HepG2 (cell line): ENCODE measurements around the gene SDK2. TPM values are rescaled to one million over a fixed set of nuclear protein-coding genes. Genes with fewer than 3 reads are reported as not detected.

Experiments
- ATAC-seq: fragments of 200-7000 bp; cut with Tn5 transposase; 3 replicates; pipeline ENCODE4 v1.9.1; 2020; ENCODE audit warnings: mild to moderate bottlenecking, moderate library complexity
- BruUV-seq: library from RNA; stranded (reverse); fragments of 400-500 nt; replicated peaks from 2 replicates; lab custom pipeline; 2021; lab: Mats Ljungman, UMichigan
- CTCF ChIA-PET: fragments of 300-600 bp; formaldehyde crosslinking; extraction: SDS; loops from one replicate; lab custom pipeline; 2021; ENCODE audit warnings: low total read pairs, inconsistent platforms, low intra/inter-chr PET ratio; lab: Yijun Ruan, JAX
- POLR2A ChIA-PET: fragments of 350-600 bp; sonication (Branson Sonifier 250); formaldehyde crosslinking; loops from one replicate; lab custom pipeline; 2020; ENCODE audit warnings: antibody characterized with exemption, inconsistent platforms; lab: Yijun Ruan, JAX
- DNase-seq: peaks from one replicate; pipeline ENCODE4 v3.0.0-alpha.2; 2015; ENCODE audit warnings: low spot score
- FAIRE-seq: peaks from 3 replicates; lab custom pipeline; 2011; peaks lifted over from hg19 to GRCh38; lab: Jason Lieb, UNC
- H2AFZ ChIP-seq: one replicate; pipeline ENCODE4 v1.6.1; 2011; ENCODE audit warnings: low read length, inconsistent platforms
- H3K27ac ChIP-seq: fragments of 300-600 bp; 3 replicates; pipeline ENCODE4 v1.8.0; 2011; ENCODE audit warnings: mixed run types, mild to moderate bottlenecking, mixed read lengths, low read length, inconsistent platforms; ENCODE audit not compliant: insufficient read depth; ENCODE audit errors: extremely low read length
- H3K27me3 ChIP-seq, 2 experiments: fragments of 200-600 bp in 1 of 2; 2 replicates in 1 of 2; 3 replicates in 1 of 2; pipeline versions ENCODE4 v1.6.0 to v1.8.0; 2011; ENCODE audit warnings: low read length in 2 of 2, mild to moderate bottlenecking in 2 of 2, moderate library complexity in 2 of 2, inconsistent platforms in 1 of 2; ENCODE audit not compliant: insufficient read depth in 2 of 2, control insufficient read depth in 1 of 2
- H3K36me3 ChIP-seq, 2 experiments: fragments of 200-600 bp in 1 of 2; replicated peaks in 1 of 2; 2 replicates in 1 of 2; 3 replicates in 1 of 2; pipeline versions ENCODE4 v1.5.1 to v1.8.0; 2011; ENCODE audit warnings: low read length in 2 of 2, inconsistent platforms in 1 of 2; ENCODE audit not compliant: insufficient read depth in 2 of 2, control insufficient read depth in 1 of 2
- H3K4me1 ChIP-seq: 2 replicates; pipeline ENCODE4 v1.5.1; 2012; ENCODE audit warnings: low read length, inconsistent platforms; ENCODE audit not compliant: insufficient read depth
- H3K4me2 ChIP-seq: 2 replicates; pipeline ENCODE4 v1.6.0; 2011; ENCODE audit warnings: low read depth, low read length, inconsistent platforms
- H3K4me3 ChIP-seq, 3 experiments: fragments of 200-600 bp in 1 of 3; sonication (generic), shearing (Covaris generic) in 1 of 3; replicated peaks in 1 of 3; 2 replicates each; pipeline ENCODE4 v1.5.1; 2011 to 2016; ENCODE audit warnings: low read length in 3 of 3, inconsistent platforms in 2 of 3, low read depth in 2 of 3, mild to moderate bottlenecking in 2 of 3, control low read depth in 1 of 3, mixed read lengths in 1 of 3; ENCODE audit not compliant: insufficient read depth in 1 of 3
- H3K79me2 ChIP-seq: one replicate; pipeline ENCODE4 v1.6.1; 2011; ENCODE audit warnings: low read length, inconsistent platforms; ENCODE audit not compliant: insufficient read depth
- H3K9ac ChIP-seq: 2 replicates; pipeline ENCODE4 v1.6.0; 2011; ENCODE audit warnings: mild to moderate bottlenecking, low read depth, low read length, inconsistent platforms; ENCODE audit not compliant: insufficient read depth
- H3K9me3 ChIP-seq: 2 replicates; pipeline ENCODE4 v1.5.1; 2012; ENCODE audit warnings: mild to moderate bottlenecking, low read length
- H4K20me1 ChIP-seq: 2 replicates; pipeline ENCODE4 v1.6.0; 2011; ENCODE audit warnings: inconsistent platforms, mild to moderate bottlenecking, low read length, moderate library complexity; ENCODE audit not compliant: insufficient read depth
- DNMT1 ChIP-seq: sonication (generic); formaldehyde crosslinking; IDR thresholded peaks from 2 replicates; pipeline ENCODE4 v1.5.1; 2020; ENCODE audit warnings: mild to moderate bottlenecking, missing genetic modification reagents
- DR1 ChIP-seq: sonication (generic); formaldehyde crosslinking; IDR thresholded peaks from 2 replicates; pipeline ENCODE4 v1.8.0; 2021; ENCODE audit warnings: mild to moderate bottlenecking, missing genetic modification reagents, inconsistent platforms
- GZF1 ChIP-seq: sonication (generic); formaldehyde crosslinking; IDR thresholded peaks from 2 replicates; pipeline ENCODE4 v1.5.1; 2020; ENCODE audit warnings: mild to moderate bottlenecking, missing genetic modification reagents
- NFATC3 ChIP-seq: sonication (generic); formaldehyde crosslinking; IDR thresholded peaks from 2 replicates; pipeline ENCODE4 v1.5.1; 2020; ENCODE audit warnings: mild to moderate bottlenecking, missing genetic modification reagents
- NPAS2 ChIP-seq: sonication (generic); formaldehyde crosslinking; IDR thresholded peaks from 2 replicates; pipeline ENCODE4 v1.8.0; 2022; ENCODE audit warnings: mild to moderate bottlenecking, missing genetic modification reagents, borderline replicate concordance
- PCBP1 ChIP-seq: fragments of 200-400 bp; formaldehyde crosslinking; IDR thresholded peaks from 2 replicates; pipeline ENCODE4 v1.6.1; 2017; ENCODE audit warnings: mild to moderate bottlenecking, low read depth, low read length, borderline replicate concordance
- PHF21A ChIP-seq: sonication (generic); formaldehyde crosslinking; IDR thresholded peaks from 2 replicates; pipeline ENCODE4 v1.5.0; 2020; ENCODE audit warnings: mild to moderate bottlenecking, missing genetic modification reagents
- ZFYVE20 ChIP-seq: sonication (generic); formaldehyde crosslinking; IDR thresholded peaks from 2 replicates; pipeline ENCODE4 v1.8.0; 2023; ENCODE audit warnings: low read depth, mild to moderate bottlenecking, moderate library complexity, missing genetic modification reagents, borderline replicate concordance
- ZNF282 ChIP-seq: fragments of 450-650 bp; IDR thresholded peaks from 2 replicates; pipeline ENCODE4 v1.6.1; 2018; ENCODE audit not compliant: partially characterized antibody
- ZNF296 ChIP-seq: sonication (generic); formaldehyde crosslinking; conservative IDR thresholded peaks from 2 replicates; pipeline ENCODE4 v1.5.0; 2020; ENCODE audit warnings: mild to moderate bottlenecking, missing genetic modification reagents
- ZNF564 ChIP-seq: sonication (generic); formaldehyde crosslinking; IDR thresholded peaks from 2 replicates; pipeline ENCODE4 v1.8.1; 2023; ENCODE audit warnings: mild to moderate bottlenecking, missing genetic modification reagents
- WGBS: methylation state at CpG from one replicate; pipeline ENCODE4 v1.1.6; 2017; ENCODE audit warnings: low lambda C conversion rate; 5-methylcytosine and 5-hydroxymethylcytosine counted together
- in situ Hi-C: cut with HindIII; loops from 2 replicates; pipeline ENCODE4 v1.10.0; 2017; ENCODE audit warnings: low pct_unique_long_range_greater_than_20kb; ENCODE audit not compliant: extremely low pct_ligation_motif_present
- intact Hi-C: fragments of 100-400 bp; cut with micrococcal nuclease; formaldehyde crosslinking; loops from one replicate; pipeline ENCODE4 v1.10.0; 2022; ENCODE audit not compliant: unreplicated experiment
- polyA plus RNA-seq, 8 experiments: library from polyadenylated mRNA; depleted of rRNA in 3 of 8; stranded (reverse) in 7 of 8; unstranded in 1 of 8; fragments of >200 nt; fragmentation: Illumina TruSeq in 4 of 8; extraction: Trizol in 4 of 8; gene quantifications; 2 replicates each; pipeline versions ENCODE4 v1.2.1 to v1.2.3, GENCODE V29; 2011 to 2016; ENCODE audit warnings: low read depth in 4 of 8, missing spikeins in 1 of 8, mixed read lengths in 1 of 8; ENCODE audit not compliant: insufficient read depth in 1 of 8
- total RNA-seq, 5 experiments: library from RNA; depleted of rRNA; stranded (reverse); fragments of >200 nt; fragmentation: Illumina TruSeq; extraction: Trizol; gene quantifications; 2 replicates each; pipeline ENCODE4 v1.2.3, GENCODE V29; 2016; ENCODE audit warnings: low read depth in 1 of 5
- TF ChIP-seq, protein P1 (sequence below): sonication (generic); formaldehyde crosslinking; IDR thresholded peaks from 2 replicates; pipeline ENCODE4 v1.5.0; 2020; ENCODE audit warnings: mild to moderate bottlenecking, missing genetic modification reagents
- TF ChIP-seq, protein P2 (sequence below): IDR thresholded peaks from 2 replicates; pipeline ENCODE4 v1.6.1; 2016; ENCODE audit warnings: mild to moderate bottlenecking
- TF ChIP-seq, protein P3 (sequence below), 2 experiments: IDR thresholded peaks; 2 replicates each; pipeline ENCODE4 v1.6.1; 2011 to 2012; ENCODE audit warnings: low read length in 2 of 2, borderline replicate concordance in 1 of 2, low read depth in 1 of 2, mild to moderate bottlenecking in 1 of 2, moderate library complexity in 1 of 2
- TF ChIP-seq, protein P4 (sequence below): sonication (generic); formaldehyde crosslinking; IDR thresholded peaks from 2 replicates; pipeline ENCODE4 v1.4.0; 2020; ENCODE audit warnings: mild to moderate bottlenecking, missing genetic modification reagents

Gene SDK2
- total and polyA plus RNA-seq, 2 of the 13 experiments (the other 11 are each of a cell fraction or from before 2014, with no cell fraction given): not detected

DNA sequence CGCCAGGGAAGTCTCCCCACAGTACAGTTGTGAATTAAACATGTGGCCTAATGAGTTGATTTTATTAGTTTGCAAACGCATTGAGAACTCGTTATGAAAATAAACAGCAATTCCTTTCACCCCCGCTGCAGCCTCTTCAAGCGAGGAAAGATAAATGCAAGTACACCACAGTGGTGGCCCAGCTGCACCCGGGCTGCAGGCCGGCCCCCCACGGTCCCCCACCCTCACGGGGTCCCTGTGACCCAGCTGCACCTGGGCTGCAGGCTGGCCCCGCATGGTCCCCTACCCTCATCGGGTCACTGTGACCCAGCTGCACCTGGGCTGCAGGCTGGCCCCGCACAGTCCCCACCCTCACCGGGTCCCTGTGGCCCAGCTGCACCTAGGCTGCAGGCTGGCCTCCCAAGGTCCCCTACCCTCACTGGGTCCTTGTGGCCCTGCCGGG, 32.2 kb downstream of the SDK2 start:
- H3K4me1 ChIP-seq: peaks cover 16% of the 10 kb centered on the region
- POLR2A ChIA-PET: no interaction called here
- no peak for DNase-seq
- no peaks in the 10 kb centered on the region for H3K36me3 ChIP-seq
- WGBS: 40% methylated on average over 11 of the region's 14 CpGs
- H2AFZ ChIP-seq: no peak overlapping the region
- no peaks in the 10 kb centered on the region for H4K20me1 ChIP-seq
- no peaks in the 10 kb centered on the region for H3K79me2 ChIP-seq
- H3K4me2 ChIP-seq: no peak overlapping the region
- no peak overlapping the region for H3K4me3 ChIP-seq
- no peak for FAIRE-seq
- no peaks in the 10 kb centered on the region for H3K9me3 ChIP-seq
- no peak overlapping the region for H3K9ac ChIP-seq
- peaks cover 2 to 38% of the 10 kb centered on the region in 2 experiments; a peak in 3 of 5 replicates for H3K27me3 ChIP-seq
- intact Hi-C loops: no loop called here
- H3K27ac ChIP-seq: no peak overlapping the region
- no peak for ATAC-seq
- CTCF ChIA-PET: no interaction called here
- no TSS peak for BruUV-seq
- in situ Hi-C loops: no loop called here
- TF ChIP-seq, protein P1, sequence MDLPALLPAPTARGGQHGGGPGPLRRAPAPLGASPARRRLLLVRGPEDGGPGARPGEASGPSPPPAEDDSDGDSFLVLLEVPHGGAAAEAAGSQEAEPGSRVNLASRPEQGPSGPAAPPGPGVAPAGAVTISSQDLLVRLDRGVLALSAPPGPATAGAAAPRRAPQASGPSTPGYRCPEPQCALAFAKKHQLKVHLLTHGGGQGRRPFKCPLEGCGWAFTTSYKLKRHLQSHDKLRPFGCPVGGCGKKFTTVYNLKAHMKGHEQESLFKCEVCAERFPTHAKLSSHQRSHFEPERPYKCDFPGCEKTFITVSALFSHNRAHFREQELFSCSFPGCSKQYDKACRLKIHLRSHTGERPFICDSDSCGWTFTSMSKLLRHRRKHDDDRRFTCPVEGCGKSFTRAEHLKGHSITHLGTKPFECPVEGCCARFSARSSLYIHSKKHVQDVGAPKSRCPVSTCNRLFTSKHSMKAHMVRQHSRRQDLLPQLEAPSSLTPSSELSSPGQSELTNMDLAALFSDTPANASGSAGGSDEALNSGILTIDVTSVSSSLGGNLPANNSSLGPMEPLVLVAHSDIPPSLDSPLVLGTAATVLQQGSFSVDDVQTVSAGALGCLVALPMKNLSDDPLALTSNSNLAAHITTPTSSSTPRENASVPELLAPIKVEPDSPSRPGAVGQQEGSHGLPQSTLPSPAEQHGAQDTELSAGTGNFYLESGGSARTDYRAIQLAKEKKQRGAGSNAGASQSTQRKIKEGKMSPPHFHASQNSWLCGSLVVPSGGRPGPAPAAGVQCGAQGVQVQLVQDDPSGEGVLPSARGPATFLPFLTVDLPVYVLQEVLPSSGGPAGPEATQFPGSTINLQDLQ (CRISPR knock-in tag): no peak
- TF ChIP-seq ZNF296 (CRISPR knock-in tag) (no peak), DNMT1 (CRISPR knock-in tag) (no peak), GZF1 (CRISPR knock-in tag) (no peak), ZFYVE20 (CRISPR knock-in tag) (no peak), NFATC3 (CRISPR knock-in tag) (no peak), ZNF564 (CRISPR knock-in tag) (no peak), PCBP1 (no peak), ZNF282 (no peak), NPAS2 (CRISPR knock-in tag) (no peak), PHF21A (CRISPR knock-in tag) (no peak), DR1 (no peak)
- TF ChIP-seq, protein P2, sequence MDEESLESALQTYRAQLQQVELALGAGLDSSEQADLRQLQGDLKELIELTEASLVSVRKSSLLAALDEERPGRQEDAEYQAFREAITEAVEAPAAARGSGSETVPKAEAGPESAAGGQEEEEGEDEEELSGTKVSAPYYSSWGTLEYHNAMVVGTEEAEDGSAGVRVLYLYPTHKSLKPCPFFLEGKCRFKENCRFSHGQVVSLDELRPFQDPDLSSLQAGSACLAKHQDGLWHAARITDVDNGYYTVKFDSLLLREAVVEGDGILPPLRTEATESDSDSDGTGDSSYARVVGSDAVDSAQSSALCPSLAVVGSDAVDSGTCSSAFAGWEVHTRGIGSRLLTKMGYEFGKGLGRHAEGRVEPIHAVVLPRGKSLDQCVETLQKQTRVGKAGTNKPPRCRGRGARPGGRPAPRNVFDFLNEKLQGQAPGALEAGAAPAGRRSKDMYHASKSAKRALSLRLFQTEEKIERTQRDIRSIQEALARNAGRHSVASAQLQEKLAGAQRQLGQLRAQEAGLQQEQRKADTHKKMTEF: no peak
- TF ChIP-seq, protein P3, sequence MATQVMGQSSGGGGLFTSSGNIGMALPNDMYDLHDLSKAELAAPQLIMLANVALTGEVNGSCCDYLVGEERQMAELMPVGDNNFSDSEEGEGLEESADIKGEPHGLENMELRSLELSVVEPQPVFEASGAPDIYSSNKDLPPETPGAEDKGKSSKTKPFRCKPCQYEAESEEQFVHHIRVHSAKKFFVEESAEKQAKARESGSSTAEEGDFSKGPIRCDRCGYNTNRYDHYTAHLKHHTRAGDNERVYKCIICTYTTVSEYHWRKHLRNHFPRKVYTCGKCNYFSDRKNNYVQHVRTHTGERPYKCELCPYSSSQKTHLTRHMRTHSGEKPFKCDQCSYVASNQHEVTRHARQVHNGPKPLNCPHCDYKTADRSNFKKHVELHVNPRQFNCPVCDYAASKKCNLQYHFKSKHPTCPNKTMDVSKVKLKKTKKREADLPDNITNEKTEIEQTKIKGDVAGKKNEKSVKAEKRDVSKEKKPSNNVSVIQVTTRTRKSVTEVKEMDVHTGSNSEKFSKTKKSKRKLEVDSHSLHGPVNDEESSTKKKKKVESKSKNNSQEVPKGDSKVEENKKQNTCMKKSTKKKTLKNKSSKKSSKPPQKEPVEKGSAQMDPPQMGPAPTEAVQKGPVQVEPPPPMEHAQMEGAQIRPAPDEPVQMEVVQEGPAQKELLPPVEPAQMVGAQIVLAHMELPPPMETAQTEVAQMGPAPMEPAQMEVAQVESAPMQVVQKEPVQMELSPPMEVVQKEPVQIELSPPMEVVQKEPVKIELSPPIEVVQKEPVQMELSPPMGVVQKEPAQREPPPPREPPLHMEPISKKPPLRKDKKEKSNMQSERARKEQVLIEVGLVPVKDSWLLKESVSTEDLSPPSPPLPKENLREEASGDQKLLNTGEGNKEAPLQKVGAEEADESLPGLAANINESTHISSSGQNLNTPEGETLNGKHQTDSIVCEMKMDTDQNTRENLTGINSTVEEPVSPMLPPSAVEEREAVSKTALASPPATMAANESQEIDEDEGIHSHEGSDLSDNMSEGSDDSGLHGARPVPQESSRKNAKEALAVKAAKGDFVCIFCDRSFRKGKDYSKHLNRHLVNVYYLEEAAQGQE (IDR thresholded peaks at IDR 0.05; ENCODE audit: borderline replicate concordance in 1 of 2, low read depth in 1 of 2, low read length in 2 of 2): no peak
- TF ChIP-seq, protein P4, sequence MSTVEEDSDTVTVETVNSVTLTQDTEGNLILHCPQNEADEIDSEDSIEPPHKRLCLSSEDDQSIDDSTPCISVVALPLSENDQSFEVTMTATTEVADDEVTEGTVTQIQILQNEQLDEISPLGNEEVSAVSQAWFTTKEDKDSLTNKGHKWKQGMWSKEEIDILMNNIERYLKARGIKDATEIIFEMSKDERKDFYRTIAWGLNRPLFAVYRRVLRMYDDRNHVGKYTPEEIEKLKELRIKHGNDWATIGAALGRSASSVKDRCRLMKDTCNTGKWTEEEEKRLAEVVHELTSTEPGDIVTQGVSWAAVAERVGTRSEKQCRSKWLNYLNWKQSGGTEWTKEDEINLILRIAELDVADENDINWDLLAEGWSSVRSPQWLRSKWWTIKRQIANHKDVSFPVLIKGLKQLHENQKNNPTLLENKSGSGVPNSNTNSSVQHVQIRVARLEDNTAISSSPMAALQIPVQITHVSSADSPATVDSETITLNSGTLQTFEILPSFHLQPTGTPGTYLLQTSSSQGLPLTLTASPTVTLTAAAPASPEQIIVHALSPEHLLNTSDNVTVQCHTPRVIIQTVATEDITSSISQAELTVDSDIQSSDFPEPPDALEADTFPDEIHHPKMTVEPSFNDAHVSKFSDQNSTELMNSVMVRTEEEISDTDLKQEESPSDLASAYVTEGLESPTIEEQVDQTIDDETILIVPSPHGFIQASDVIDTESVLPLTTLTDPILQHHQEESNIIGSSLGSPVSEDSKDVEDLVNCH (CRISPR knock-in tag): no peak
